ENCODE data around the gene MROH2A.

DNA sequence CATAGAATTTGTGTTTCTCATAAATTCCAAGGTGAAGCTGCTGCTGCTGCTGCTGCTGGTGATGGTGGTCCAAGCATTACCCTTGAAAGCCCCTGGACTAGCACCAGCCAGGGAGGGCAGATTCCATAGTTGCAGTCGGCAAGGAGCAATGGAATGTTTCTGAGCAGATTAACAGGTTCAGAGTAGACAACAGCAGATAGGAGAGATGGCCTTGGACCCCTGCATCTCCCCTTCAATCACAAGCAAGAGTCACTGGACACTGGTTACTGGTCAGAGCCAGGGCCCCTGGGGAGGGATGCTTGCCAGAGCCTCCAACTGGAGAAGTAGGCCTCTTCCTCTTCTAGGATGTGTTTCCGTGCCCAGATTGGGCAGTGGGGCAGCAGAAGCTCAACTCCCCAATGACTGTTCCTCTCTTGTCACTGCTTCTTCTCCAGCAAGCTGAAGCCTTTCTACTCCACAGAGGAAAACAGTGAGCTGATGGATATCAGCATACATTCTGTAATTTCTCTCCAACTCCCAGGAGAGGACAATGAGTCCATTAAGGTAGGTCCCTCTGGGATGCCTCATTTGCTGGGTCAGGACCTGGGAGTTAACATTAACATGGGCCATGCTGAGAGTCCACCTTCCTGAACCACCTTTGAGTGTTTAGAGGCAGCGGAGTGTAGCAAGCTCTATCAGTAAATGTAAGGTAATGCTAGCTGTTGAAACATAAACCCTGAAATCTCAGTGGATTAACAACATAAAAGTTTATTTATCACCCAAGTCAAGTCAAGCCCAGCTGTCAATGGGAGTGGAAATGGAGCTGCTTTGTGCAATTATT, 35.3 kb downstream of the MROH2A start:
- TF ChIP-seq, protein P1, sequence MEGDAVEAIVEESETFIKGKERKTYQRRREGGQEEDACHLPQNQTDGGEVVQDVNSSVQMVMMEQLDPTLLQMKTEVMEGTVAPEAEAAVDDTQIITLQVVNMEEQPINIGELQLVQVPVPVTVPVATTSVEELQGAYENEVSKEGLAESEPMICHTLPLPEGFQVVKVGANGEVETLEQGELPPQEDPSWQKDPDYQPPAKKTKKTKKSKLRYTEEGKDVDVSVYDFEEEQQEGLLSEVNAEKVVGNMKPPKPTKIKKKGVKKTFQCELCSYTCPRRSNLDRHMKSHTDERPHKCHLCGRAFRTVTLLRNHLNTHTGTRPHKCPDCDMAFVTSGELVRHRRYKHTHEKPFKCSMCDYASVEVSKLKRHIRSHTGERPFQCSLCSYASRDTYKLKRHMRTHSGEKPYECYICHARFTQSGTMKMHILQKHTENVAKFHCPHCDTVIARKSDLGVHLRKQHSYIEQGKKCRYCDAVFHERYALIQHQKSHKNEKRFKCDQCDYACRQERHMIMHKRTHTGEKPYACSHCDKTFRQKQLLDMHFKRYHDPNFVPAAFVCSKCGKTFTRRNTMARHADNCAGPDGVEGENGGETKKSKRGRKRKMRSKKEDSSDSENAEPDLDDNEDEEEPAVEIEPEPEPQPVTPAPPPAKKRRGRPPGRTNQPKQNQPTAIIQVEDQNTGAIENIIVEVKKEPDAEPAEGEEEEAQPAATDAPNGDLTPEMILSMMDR (IDR thresholded peaks at IDR 0.05) = no peak
- TF ChIP-seq POLR2A (IDR thresholded peaks at IDR 0.05) = no peak

All from prostate gland (tissue), 2 donors.